Lung microvascular endothelial cell (primary cell): ENCODE data around the gene PGLYRP3. TPM values are rescaled to one million over a fixed set of nuclear protein-coding genes. Genes with fewer than 3 reads are reported as not detected.

Source experiments
- DNase-seq, 2 donors: peaks; one replicate each; pipeline versions ENCODE4 v3.0.0 to v3.0.0-alpha.2; 2010; ENCODE audit warnings: low read depth in 2 of 2
- total RNA-seq: library from RNA; depleted of rRNA; stranded (reverse); fragments of >200 nt; gene quantifications from 2 replicates; pipeline ENCODE4 v1.2.1, GENCODE V29; 2014

The PGLYRP3 gene
- total RNA-seq, 1 donor from 2014 or later = not detected

DNA sequence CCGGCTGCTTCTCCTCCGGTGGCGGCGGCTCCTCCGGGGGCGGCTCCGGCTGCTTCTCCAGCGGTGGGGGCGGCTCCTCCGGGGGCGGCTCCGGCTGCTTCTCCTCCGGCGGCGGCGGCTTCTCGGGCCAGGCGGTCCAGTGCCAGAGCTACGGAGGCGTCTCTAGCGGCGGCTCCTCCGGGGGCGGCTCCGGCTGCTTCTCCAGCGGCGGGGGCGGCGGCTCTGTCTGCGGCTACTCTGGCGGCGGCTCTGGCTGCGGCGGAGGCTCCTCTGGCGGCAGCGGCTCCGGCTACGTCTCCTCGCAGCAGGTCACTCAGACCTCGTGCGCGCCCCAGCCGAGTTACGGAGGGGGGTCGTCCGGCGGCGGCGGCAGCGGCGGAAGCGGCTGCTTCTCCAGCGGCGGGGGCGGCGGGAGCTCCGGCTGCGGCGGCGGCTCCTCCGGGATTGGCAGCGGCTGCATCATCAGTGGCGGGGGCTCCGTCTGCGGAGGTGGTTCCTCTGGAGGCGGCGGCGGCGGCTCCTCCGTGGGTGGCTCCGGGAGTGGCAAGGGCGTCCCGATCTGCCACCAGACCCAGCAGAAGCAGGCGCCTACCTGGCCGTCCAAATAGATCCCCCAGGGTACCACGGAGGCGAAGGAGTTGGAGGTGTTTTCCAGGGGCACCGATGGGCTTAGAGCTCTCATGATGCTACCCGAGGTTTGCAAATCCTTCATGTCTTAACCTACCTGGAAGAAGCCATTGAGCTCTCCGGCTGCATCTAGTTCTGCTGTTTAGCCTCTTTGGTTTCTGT lies 51.3 kb downstream of the PGLYRP3 start:
- peak in 1 of 2 donors; percentile 6 for DNase-seq

DNA sequence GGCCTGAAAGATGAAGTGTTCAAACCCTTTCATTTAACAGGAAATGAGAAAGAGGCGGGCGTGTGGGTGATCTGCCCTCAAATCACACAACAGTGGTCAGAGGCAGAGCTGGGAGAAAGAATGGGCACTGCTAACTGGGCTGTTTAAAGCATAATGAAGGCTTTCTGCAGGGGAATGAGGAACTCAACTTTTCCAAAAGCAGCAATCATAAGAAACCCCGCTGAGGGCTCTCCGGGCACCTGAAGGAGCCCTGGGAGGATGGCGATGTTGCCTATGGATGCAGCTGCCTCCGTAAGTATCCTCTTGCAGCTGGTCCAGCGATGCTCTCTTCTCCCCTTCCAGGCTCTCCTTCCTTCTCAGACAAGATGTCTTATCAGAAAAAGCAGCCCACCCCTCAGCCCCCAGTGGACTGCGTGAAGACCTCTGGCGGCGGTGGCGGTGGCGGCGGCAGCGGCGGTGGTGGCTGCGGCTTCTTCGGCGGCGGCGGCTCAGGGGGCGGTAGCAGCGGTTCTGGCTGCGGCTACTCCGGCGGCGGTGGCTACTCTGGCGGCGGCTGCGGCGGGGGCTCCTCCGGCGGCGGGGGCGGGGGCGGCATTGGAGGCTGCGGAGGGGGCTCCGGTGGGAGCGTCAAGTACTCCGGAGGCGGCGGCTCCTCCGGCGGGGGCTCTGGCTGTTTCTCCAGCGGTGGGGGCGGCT lies 52.0 kb downstream of the PGLYRP3 start:
- DNase-seq = no peak

DNA sequence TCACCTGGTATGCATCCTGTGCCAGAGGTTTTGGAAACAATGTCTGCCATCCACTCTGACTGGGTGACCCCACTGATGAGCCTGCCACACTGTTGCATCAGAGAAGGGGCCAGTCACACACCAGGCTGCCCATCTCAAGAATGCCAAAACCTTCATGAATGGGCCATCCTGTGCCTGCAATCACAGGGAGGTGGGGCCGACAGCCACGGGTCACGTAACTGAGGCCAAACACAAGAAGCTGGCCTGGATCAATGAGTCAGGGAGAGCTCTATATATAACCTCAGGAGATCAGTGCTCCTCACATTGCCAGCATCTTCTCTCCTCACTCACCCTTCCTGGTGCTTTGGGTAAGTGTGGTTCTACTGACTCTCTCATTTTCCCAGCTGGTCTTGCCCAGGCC lies 53.4 kb downstream of the PGLYRP3 start, which contains the start of gene LORICRIN:
Gene LORICRIN, plus strand, starts transcription at position 301 of the 400 bp plus-strand sequence. CDS start 1,263 bp downstream, outside the sequence.
- no peak for DNase-seq

DNA sequence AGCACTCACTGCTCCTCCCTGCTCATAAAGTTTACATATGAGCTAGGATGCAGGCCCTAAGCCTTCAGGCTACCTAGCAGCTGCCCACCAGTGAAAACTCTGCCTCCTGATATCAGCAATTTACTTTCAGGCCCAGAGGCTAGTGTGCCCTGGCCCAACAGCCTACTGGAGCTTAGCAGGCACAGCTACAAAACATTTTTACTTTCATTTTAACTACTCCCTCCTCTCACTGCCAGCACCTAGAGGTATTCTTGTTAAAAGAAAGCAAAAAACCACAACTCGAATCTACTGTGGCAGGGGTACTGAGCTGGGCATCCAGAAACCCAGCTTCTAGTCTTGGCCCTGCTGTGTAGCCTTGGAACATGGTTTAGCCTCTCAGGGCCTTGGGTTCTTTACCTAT lies 59.1 kb downstream of the PGLYRP3 start:
- no peak for DNase-seq

- DNase-seq = no peak
These were observed 59.7 kb downstream of the PGLYRP3 start for GRCh38 chr1:153253076-153253475.

DNA sequence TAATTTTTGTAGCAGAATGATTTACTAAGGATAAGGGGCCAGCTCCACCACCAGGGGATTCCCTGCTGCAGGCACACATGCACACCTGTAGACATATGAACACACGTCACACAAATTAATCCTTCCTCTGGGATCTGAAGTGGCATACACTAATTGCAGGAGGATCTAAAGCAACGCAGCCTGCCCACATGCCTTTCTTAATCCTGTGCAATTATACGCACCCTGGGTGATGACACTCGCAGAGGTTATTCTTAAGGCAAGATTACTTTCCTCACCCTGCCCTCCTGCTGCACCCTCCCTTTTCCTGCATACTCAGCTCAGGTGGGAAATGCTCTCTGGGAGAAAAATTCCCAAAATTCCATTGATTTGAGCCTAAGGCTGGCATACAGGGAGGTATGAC lies 60.8 kb downstream of the PGLYRP3 start:
- no peak for DNase-seq

GRCh38 chr1:153251562-153251961 lies 61.2 kb downstream of the PGLYRP3 start:
- no peak for DNase-seq

DNA sequence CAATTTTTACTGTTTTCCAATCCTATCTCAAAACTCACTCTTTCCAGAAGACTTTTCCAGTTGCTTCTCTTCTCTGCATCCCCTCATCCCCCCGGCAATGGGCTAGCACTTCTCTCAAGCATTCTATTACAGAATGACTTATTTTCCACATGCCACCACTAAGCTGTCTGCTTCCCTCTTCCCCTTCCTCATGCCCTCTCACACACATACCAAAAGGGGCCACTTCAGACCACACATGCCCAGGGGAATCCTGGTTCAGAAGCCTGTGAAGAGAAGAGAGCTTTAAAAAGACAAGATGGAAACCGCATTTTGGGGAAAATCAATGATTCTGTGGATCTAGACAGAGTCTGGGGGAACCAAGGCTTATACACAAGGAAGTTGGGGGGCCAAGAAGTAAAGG lies 61.7 kb downstream of the PGLYRP3 start:
- DNase-seq = no peak

- DNase-seq = no peak
These were observed 62.6 kb downstream of the PGLYRP3 start for GRCh38 chr1:153250166-153250565.

GRCh38 chr1:153248176-153248879 lies 64.4 kb downstream of the PGLYRP3 start:
- no peak for DNase-seq

Other genes with a start within 250 kb of the PGLYRP3 start
- gene SPRR2B, start 241.3 kb downstream of the PGLYRP3 start, total RNA-seq = not detected in 2 replicates
- gene SPRR2E, start 218.4 kb downstream of the PGLYRP3 start, total RNA-seq = not detected in 2 replicates
- gene SPRR2F, start 199.4 kb downstream of the PGLYRP3 start, total RNA-seq = not detected in 2 replicates
- gene SPRR2G, start 162.1 kb downstream of the PGLYRP3 start, total RNA-seq = not detected in 2 replicates
- gene LELP1, start 109.5 kb downstream of the PGLYRP3 start, total RNA-seq = not detected in 2 replicates
- gene PRR9, start 95.4 kb downstream of the PGLYRP3 start, total RNA-seq = not detected in 2 replicates
- gene LORICRIN, start 53.3 kb downstream of the PGLYRP3 start, total RNA-seq = not detected in 2 replicates
- gene PGLYRP4, start 35.9 kb upstream of the PGLYRP3 start, total RNA-seq = not detected in 2 replicates
- gene S100A9, start 44.9 kb upstream of the PGLYRP3 start, total RNA-seq = 0.22 and 1.2 TPM in 2 replicates
- gene S100A12, start 62.7 kb upstream of the PGLYRP3 start, total RNA-seq = not detected in 2 replicates
- gene S100A8, start 78.1 kb upstream of the PGLYRP3 start, total RNA-seq = not detected in 2 replicates
- gene S100A7A, start 103.6 kb upstream of the PGLYRP3 start, total RNA-seq = not detected in 2 replicates
- not detected in 2 replicates for gene S100A7, start 147.7 kb upstream of the PGLYRP3 start, total RNA-seq
- gene S100A6, start 223.0 kb upstream of the PGLYRP3 start, total RNA-seq = 524 and 1,217 TPM in 2 replicates
- gene S100A5, start 228.0 kb upstream of the PGLYRP3 start, total RNA-seq = not detected in 2 replicates
- 0.60 and 5.4 TPM in 2 replicates for gene S100A4, start 232.9 kb upstream of the PGLYRP3 start, total RNA-seq
- 0.20 and 2.8 TPM in 2 replicates for gene S100A3, start 236.3 kb upstream of the PGLYRP3 start, total RNA-seq